ENCODE data around the gene DNER. TPM values are rescaled to one million over a fixed set of nuclear protein-coding genes. Genes with fewer than 3 reads are reported as not detected.

DNER gene
- total and polyA plus RNA-seq, 2 of the 4 experiments (the other 2 are of a cell fraction) = under 0.01 to 0.14 TPM

DNA sequence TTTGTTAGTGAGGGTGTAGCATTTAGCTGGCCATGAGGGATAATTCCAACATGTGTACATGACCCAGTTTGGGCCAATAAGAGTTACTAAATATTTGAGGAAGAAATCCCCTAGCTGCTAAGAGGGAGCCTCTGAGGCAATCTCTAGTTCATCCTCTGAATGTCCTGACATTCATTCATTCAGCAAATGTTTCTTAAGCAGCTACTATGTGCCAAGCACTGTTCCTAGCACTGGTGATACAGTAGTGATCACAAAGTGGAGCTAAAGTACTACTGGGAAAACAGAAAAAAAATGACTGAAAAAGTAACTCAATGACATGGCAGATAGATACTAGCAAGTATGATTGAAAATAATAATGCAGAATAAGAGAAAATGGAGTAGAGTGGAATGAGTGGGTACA lies 363.5 kb downstream of the DNER start:
- H3K4ac ChIP-seq (ENCODE audit: low read depth, low read length) = no peak overlapping the region
- CTCF ChIA-PET = no interaction called here

More for the DNA sequence above, 363.5 kb downstream of the DNER start:
- Histone ChIP-seq H4K5ac (ENCODE audit: low read depth, low read length) (no peak overlapping the region), H3K23ac (ENCODE audit: low read depth, low read length) (no peak overlapping the region), H3K9ac (ENCODE audit: low read depth, low read length) (no peak overlapping the region), H3K27me3 (ENCODE audit: control insufficient read depth, insufficient read depth, low read length) (no peaks in the 10 kb centered on the region), H4K91ac (ENCODE audit: insufficient read depth, low read depth, low read length) (no peak overlapping the region), H4K20me1 (ENCODE audit: insufficient read depth, low read length) (no peaks in the 10 kb centered on the region), H2AK5ac (ENCODE audit: low read depth, low read length) (no peak overlapping the region), H2BK20ac (ENCODE audit: low read depth, low read length) (no peak overlapping the region), H3K36me3 (ENCODE audit: control insufficient read depth, insufficient read depth, low read length) (no peaks in the 10 kb centered on the region), H3K9me3 (ENCODE audit: control insufficient read depth, insufficient read depth, low read length) (peaks cover 4% of the 10 kb centered on the region; the same call in 1 of the 2 replicates), H3K4me3 (ENCODE audit: insufficient read depth, low read depth, low read length) (no peak overlapping the region), H2AFZ (replicated peaks; ENCODE audit: low read length, poor library complexity) (no peak overlapping the region), H3K14ac (replicated peaks; ENCODE audit: low read depth, low read length) (no peak overlapping the region), H3K9me1 (ENCODE audit: insufficient read depth, low read length) (no peaks in the 10 kb centered on the region), H3K4me1 (ENCODE audit: control insufficient read depth, insufficient read depth, low read length) (no peaks in the 10 kb centered on the region), H3K56ac (ENCODE audit: extremely low read depth, insufficient read depth, low read length) (no peak overlapping the region), H3K18ac (ENCODE audit: low read depth, low read length) (no peak overlapping the region), H2BK5ac (ENCODE audit: low read depth, low read length, poor library complexity, severe bottlenecking) (no peak overlapping the region), H2BK15ac (ENCODE audit: low read depth, low read length) (no peak overlapping the region), H3K4me2 (ENCODE audit: low read depth, low read length) (no peak overlapping the region), H4K8ac (ENCODE audit: low read depth in 2 of 2, low read length in 2 of 2) (no peak overlapping the region), H3K27ac (ENCODE audit: insufficient read depth, low read length) (no peak overlapping the region), H2BK120ac (ENCODE audit: low read depth, low read length) (no peak overlapping the region), H3K79me1 (ENCODE audit: low read depth in 1 of 2, low read length in 2 of 2) (no peaks in the 10 kb centered on the region), H2AK9ac (replicated peaks; ENCODE audit: low read depth, low read length, poor library complexity) (no peak overlapping the region)
- in situ Hi-C loops (cut with MboI; ENCODE audit: low sequenced_read_pairs) = no loop called here
- ATAC-seq (ENCODE audit: low read depth) (no peak), DNase-seq (no peak)
- BruUV-seq (replicated peaks) = no TSS peak
- intact Hi-C loops (cut with micrococcal nuclease) = no loop called here
- POLR2A ChIA-PET (ENCODE audit: unreplicated experiment) = no interaction called here
- dilution Hi-C loops (cut with HindIII; ENCODE audit: low sequenced_read_pairs, unreplicated experiment) = no loop called here
- no peak for TF ChIP-seq CHD1 (IDR thresholded peaks at IDR 0.05; ENCODE audit: low read depth, low read length)
- no peak for TF ChIP-seq MAZ (IDR thresholded peaks at IDR 0.05; ENCODE audit: borderline replicate concordance, low read depth, low read length)
- TF ChIP-seq, protein P1, sequence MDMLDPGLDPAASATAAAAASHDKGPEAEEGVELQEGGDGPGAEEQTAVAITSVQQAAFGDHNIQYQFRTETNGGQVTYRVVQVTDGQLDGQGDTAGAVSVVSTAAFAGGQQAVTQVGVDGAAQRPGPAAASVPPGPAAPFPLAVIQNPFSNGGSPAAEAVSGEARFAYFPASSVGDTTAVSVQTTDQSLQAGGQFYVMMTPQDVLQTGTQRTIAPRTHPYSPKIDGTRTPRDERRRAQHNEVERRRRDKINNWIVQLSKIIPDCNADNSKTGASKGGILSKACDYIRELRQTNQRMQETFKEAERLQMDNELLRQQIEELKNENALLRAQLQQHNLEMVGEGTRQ (IDR thresholded peaks at IDR 0.05; ENCODE audit: low read depth, low read length) = no peak
- TF ChIP-seq NFE2L2 (IDR thresholded peaks at IDR 0.05; ENCODE audit: low read depth, low read length) = no peak
- no peak for TF ChIP-seq RCOR1 (IDR thresholded peaks at IDR 0.05; ENCODE audit: insufficient replicate concordance, low read length)
- TF ChIP-seq CEBPB (IDR thresholded peaks at IDR 0.05; ENCODE audit: low read depth, low read length) = no peak
- TF ChIP-seq, protein P2, sequence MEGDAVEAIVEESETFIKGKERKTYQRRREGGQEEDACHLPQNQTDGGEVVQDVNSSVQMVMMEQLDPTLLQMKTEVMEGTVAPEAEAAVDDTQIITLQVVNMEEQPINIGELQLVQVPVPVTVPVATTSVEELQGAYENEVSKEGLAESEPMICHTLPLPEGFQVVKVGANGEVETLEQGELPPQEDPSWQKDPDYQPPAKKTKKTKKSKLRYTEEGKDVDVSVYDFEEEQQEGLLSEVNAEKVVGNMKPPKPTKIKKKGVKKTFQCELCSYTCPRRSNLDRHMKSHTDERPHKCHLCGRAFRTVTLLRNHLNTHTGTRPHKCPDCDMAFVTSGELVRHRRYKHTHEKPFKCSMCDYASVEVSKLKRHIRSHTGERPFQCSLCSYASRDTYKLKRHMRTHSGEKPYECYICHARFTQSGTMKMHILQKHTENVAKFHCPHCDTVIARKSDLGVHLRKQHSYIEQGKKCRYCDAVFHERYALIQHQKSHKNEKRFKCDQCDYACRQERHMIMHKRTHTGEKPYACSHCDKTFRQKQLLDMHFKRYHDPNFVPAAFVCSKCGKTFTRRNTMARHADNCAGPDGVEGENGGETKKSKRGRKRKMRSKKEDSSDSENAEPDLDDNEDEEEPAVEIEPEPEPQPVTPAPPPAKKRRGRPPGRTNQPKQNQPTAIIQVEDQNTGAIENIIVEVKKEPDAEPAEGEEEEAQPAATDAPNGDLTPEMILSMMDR (conservative IDR thresholded peaks at IDR 0.05; ENCODE audit: low read depth, low read length) = no peak
- TF ChIP-seq RAD21 (IDR thresholded peaks at IDR 0.05; ENCODE audit: low read length) = no peak
- TF ChIP-seq SMC3 (IDR thresholded peaks at IDR 0.05; ENCODE audit: low read depth, low read length) = no peak
- TF ChIP-seq, protein P3, sequence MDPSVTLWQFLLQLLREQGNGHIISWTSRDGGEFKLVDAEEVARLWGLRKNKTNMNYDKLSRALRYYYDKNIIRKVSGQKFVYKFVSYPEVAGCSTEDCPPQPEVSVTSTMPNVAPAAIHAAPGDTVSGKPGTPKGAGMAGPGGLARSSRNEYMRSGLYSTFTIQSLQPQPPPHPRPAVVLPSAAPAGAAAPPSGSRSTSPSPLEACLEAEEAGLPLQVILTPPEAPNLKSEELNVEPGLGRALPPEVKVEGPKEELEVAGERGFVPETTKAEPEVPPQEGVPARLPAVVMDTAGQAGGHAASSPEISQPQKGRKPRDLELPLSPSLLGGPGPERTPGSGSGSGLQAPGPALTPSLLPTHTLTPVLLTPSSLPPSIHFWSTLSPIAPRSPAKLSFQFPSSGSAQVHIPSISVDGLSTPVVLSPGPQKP (IDR thresholded peaks at IDR 0.05; ENCODE audit: borderline replicate concordance, low read depth, low read length) = no peak
- no peak for TF ChIP-seq RFX5 (IDR thresholded peaks at IDR 0.05; ENCODE audit: low read depth, low read length)
- no peak for TF ChIP-seq POLR2A (IDR thresholded peaks at IDR 0.05; ENCODE audit: low read depth, low read length)
- no peak for TF ChIP-seq FOS (IDR thresholded peaks at IDR 0.05; ENCODE audit: low read depth, low read length)
- TF ChIP-seq MXI1 (IDR thresholded peaks at IDR 0.05; ENCODE audit: borderline replicate concordance, low read depth, low read length) = no peak
- no peak for TF ChIP-seq BHLHE40 (IDR thresholded peaks at IDR 0.05; ENCODE audit: low read depth, low read length)
- TF ChIP-seq MAFK (IDR thresholded peaks at IDR 0.05; ENCODE audit: low read depth, low read length) = no peak

Data from IMR-90 (cell line).